Measurements from ENCODE around the gene GSDMA. TPM values are rescaled to one million over a fixed set of nuclear protein-coding genes. Genes with fewer than 3 reads are reported as not detected.
A peak's percentile ranks its signal among the peaks of the same experiment; 100 is the strongest.

Gene GSDMA
- total and polyA plus RNA-seq, 10 of the 15 experiments (the other 5 are each of a cell fraction or from before 2014, with no cell fraction given): 0.04 to 0.11 TPM; not detected in 8

GRCh38 chr17:39916918-39917317, 45.9 kb upstream of the GSDMA start:
- CTCF ChIA-PET: interaction anchor here (0.8 to 2.5 kb wide), 3 partner anchors 9 to 45 kb away, joined by 3 to 25 read pairs (median 5); no protein-coding TSS in a partner anchor
- intact Hi-C loops (cut with micrococcal nuclease; ENCODE audit: unreplicated experiment): no loop called here

More at GRCh38 chr17:39916918-39917317, 45.9 kb upstream of the GSDMA start:
- H3K4me1 ChIP-seq (ENCODE audit: control insufficient read depth, insufficient read depth, low read length): peaks cover 33% of the 10 kb centered on the region
- no peak for FAIRE-seq
- SMC1A ChIA-PET (ENCODE audit: uncharacterized antibody, unreplicated experiment): interaction anchor here (0.9 to 4.4 kb wide), 4 partner anchors 14 to 44 kb away, joined by 3 to 40 read pairs (median 20); no protein-coding TSS in a partner anchor
- H4K20me1 ChIP-seq (ENCODE audit: control insufficient read depth, insufficient read depth): no peaks in the 10 kb centered on the region
- peaks cover 3 to 8% of the 10 kb centered on the region in 2 experiments; a peak in 2 of 4 replicates for H3K36me3 ChIP-seq (ENCODE audit: control insufficient read depth in 2 of 2, insufficient read depth in 2 of 2, low read length in 1 of 2)
- POLR2A ChIA-PET: interaction anchor here (1.4 to 2.0 kb wide), 3 partner anchors 10 to 21 kb away, joined by 4 to 21 read pairs (median 11); no protein-coding TSS in a partner anchor
- H3K27me3 ChIP-seq (replicated peaks in 1 of 2; ENCODE audit: control insufficient read depth in 2 of 2, insufficient read depth in 2 of 2, low read length in 1 of 2): no peaks in the 10 kb centered on the region
- no peak for TF ChIP-seq ZBTB11 (CRISPR knock-in tag; IDR thresholded peaks at IDR 0.05)
- TF ChIP-seq SMC3 (IDR thresholded peaks at IDR 0.05; ENCODE audit: borderline replicate concordance, low read length): no peak
- no peak for TF ChIP-seq MTA2 (IDR thresholded peaks at IDR 0.05; ENCODE audit: low read depth)
- no peak for TF ChIP-seq NFYA (IDR thresholded peaks at IDR 0.05; ENCODE audit: borderline replicate concordance, low read depth, low read length)
- TF ChIP-seq FOXM1 (IDR thresholded peaks at IDR 0.05; ENCODE audit: low read depth, low read length): no peak
- no peak for TF ChIP-seq HCFC1 (IDR thresholded peaks at IDR 0.05; ENCODE audit: low read length)
- no peak for TF ChIP-seq RELB (IDR thresholded peaks at IDR 0.05; ENCODE audit: low read depth)
- TF ChIP-seq MYB (IDR thresholded peaks at IDR 0.05; ENCODE audit: borderline replicate concordance, low read depth, low read length): no peak
- no peak for DNase-seq (ENCODE audit: low read depth, low spot score)
- H3K79me2 ChIP-seq (ENCODE audit: control insufficient read depth, insufficient read depth, low read length): peaks cover 2% of the 10 kb centered on the region
- in situ Hi-C loops (cut with MboI): no loop called here
- H3K4me2 ChIP-seq (ENCODE audit: control insufficient read depth, insufficient read depth): peak overlapping the region; percentile 2; the same call in 1 of the 2 replicates
- no peak overlapping the region for H3K27ac ChIP-seq (ENCODE audit: control insufficient read depth, insufficient read depth)
- BruUV-seq (replicated peaks): no TSS peak
- H3K9me3 ChIP-seq (replicated peaks; ENCODE audit: control insufficient read depth, insufficient read depth, low read length): no peaks in the 10 kb centered on the region; the same call in 2 of the 3 replicates
- no peak overlapping the region for H2AFZ ChIP-seq (ENCODE audit: control insufficient read depth, low read depth, low read length)
- no peak overlapping the region for H3K9ac ChIP-seq (ENCODE audit: control insufficient read depth, insufficient read depth, low read length)
- RAD21 ChIA-PET (ENCODE audit: unreplicated experiment): interaction anchor here (2.0 to 2.4 kb wide), 3 partner anchors 10 to 44 kb away, joined by 9 to 17 read pairs (median 16); partner anchors contain the start of genes LRRC3C and ORMDL3
- ATAC-seq: no peak
- WGBS (ENCODE audit: insufficient coverage, insufficient replicate concordance, low lambda C conversion rate, missing lambda C conversion rate): 88% methylated on average over 7 of the region's 7 CpGs
- no peak overlapping the region for H3K4me3 ChIP-seq

All from GM12878 (cell line).